SK-N-SH (cell line): ENCODE results near the gene BCL11B. TPM values are rescaled to one million over a fixed set of nuclear protein-coding genes. Genes with fewer than 3 reads are reported as not detected.

Source experiments
- CTCF ChIA-PET: fragments of 300-600, 350-600 bp; formaldehyde crosslinking; extraction: SDS; loops from one replicate; lab custom pipeline; 2021; lab: Yijun Ruan, JAX
- POLR2A ChIA-PET: fragments of 350-600 bp; sonication (Branson Sonifier 250); formaldehyde crosslinking; extraction: SDS; loops from one replicate; lab custom pipeline; 2020; ENCODE audit warnings: antibody characterized with exemption, inconsistent platforms; lab: Yijun Ruan, JAX
- DNase-seq: peaks from one replicate; pipeline ENCODE4 v3.0.0; 2012
- H2AFZ ChIP-seq: fragments of 200-600 bp; sonication (generic); 2 replicates; pipeline ENCODE4 v1.8.1; 2016; ENCODE audit warnings: antibody characterized with exemption, mild to moderate bottlenecking, low read depth
- H3F3A ChIP-seq: fragments of 200-600 bp; sonication (generic); replicated peaks from 2 replicates; pipeline ENCODE3; 2016; ENCODE audit warnings: antibody characterized with exemption, mild to moderate bottlenecking; ENCODE audit not compliant: insufficient read depth
- H3K27ac ChIP-seq, 2 experiments: fragments of 200-500 bp in 1 of 2; fragments of 200-600 bp in 1 of 2; sonication (Bioruptor generic) in 1 of 2; sonication (generic), shearing (Covaris generic) in 1 of 2; 2 replicates each; pipeline versions ENCODE4 v1.5.1 to v1.6.1; 2014 to 2016; ENCODE audit warnings: low read depth in 2 of 2, inconsistent platforms in 1 of 2, low read length in 1 of 2, mild to moderate bottlenecking in 1 of 2, mixed read lengths in 1 of 2
- H3K27me3 ChIP-seq: fragments of 200-600 bp; sonication (generic), shearing (Covaris generic); 2 replicates; pipeline ENCODE4 v1.6.1; 2016; ENCODE audit warnings: mixed run types; ENCODE audit not compliant: insufficient read depth
- H3K36me3 ChIP-seq, 2 experiments: fragments of 200-500 bp in 1 of 2; fragments of 200-600 bp in 1 of 2; sonication (Bioruptor generic) in 1 of 2; sonication (generic) in 1 of 2; replicated peaks in 1 of 2; 2 replicates each; pipeline versions ENCODE3 to v1.5.1; 2014 to 2016; ENCODE audit warnings: low read length in 1 of 2, mild to moderate bottlenecking in 1 of 2; ENCODE audit not compliant: insufficient read depth in 2 of 2, control insufficient read depth in 1 of 2
- H3K4me1 ChIP-seq, 2 experiments: fragments of 200-500 bp in 1 of 2; fragments of 200-600 bp in 1 of 2; sonication (Bioruptor generic) in 1 of 2; sonication (generic), shearing (Covaris generic) in 1 of 2; 2 replicates each; pipeline versions ENCODE4 v1.5.1 to v1.6.1; 2014 to 2016; ENCODE audit warnings: low read depth in 1 of 2, low read length in 1 of 2, mixed run types in 1 of 2; ENCODE audit not compliant: insufficient read depth in 2 of 2, control insufficient read depth in 1 of 2
- H3K4me2 ChIP-seq: fragments of 200-600 bp; sonication (generic), shearing (Covaris generic); 2 replicates; pipeline ENCODE4 v1.6.1; 2017; ENCODE audit warnings: mixed run types
- H3K4me3 ChIP-seq, 2 experiments: fragments of 200-500 bp in 1 of 2; fragments of 200-600 bp in 1 of 2; sonication (Bioruptor generic) in 1 of 2; sonication (generic), shearing (Covaris generic) in 1 of 2; 2 replicates each; pipeline versions ENCODE4 v1.5.1 to v1.8.1; 2014 to 2016; ENCODE audit warnings: low read depth in 2 of 2, inconsistent platforms in 1 of 2, low read length in 1 of 2, mild to moderate bottlenecking in 1 of 2, mixed read lengths in 1 of 2, moderate library complexity in 1 of 2
- H3K79me2 ChIP-seq: fragments of 200-600 bp; sonication (generic); 2 replicates; pipeline ENCODE4 v1.8.1; 2017; ENCODE audit warnings: mild to moderate bottlenecking; ENCODE audit not compliant: insufficient read depth
- H3K9ac ChIP-seq: fragments of 200-600 bp; sonication (generic); 2 replicates; pipeline ENCODE4 v1.6.1; 2017; ENCODE audit warnings: mixed run types
- H3K9me2 ChIP-seq: fragments of 200-600 bp; sonication (generic); 2 replicates; pipeline ENCODE4 v1.6.1; 2017; ENCODE audit warnings: mixed run types
- H3K9me3 ChIP-seq: fragments of 200-600 bp; sonication (generic); 2 replicates; pipeline ENCODE4 v1.6.1; 2017; ENCODE audit warnings: mixed run types, mild to moderate bottlenecking, moderate library complexity
- H4K20me1 ChIP-seq: fragments of 200-600 bp; sonication (generic); 2 replicates; pipeline ENCODE4 v1.6.1; 2017; ENCODE audit warnings: mild to moderate bottlenecking, mixed run types; ENCODE audit not compliant: insufficient read depth
- CHD2 ChIP-seq: fragments of 150-350 bp; IDR thresholded peaks from 2 replicates; pipeline ENCODE4 v1.6.1; 2018; ENCODE audit warnings: low read length; ENCODE audit not compliant: partially characterized antibody
- CTCF ChIP-seq: fragments of 200-600 bp; sonication (generic); IDR thresholded peaks from 2 replicates; pipeline ENCODE4 v1.6.1; 2017; ENCODE audit warnings: antibody characterized with exemption, mild to moderate bottlenecking, moderate library complexity
- ELF1 ChIP-seq: IDR thresholded peaks from 2 replicates; pipeline ENCODE4 v1.4.0; 2012
- EP300 ChIP-seq, 2 experiments: IDR thresholded peaks; 2 replicates each; pipeline versions ENCODE4 v1.4.0 to v1.6.1; 2012; ENCODE audit warnings: borderline replicate concordance in 1 of 2, low read depth in 1 of 2, low read length in 1 of 2
- EZH2phosphoT487 ChIP-seq: fragments of 200-600 bp; sonication (generic); IDR thresholded peaks from 2 replicates; pipeline ENCODE4 v1.6.1; 2017; ENCODE audit warnings: low read depth, mixed run types, mild to moderate bottlenecking, antibody characterized with exemption, moderate library complexity, borderline replicate concordance
- GABPA ChIP-seq: IDR thresholded peaks from 2 replicates; pipeline ENCODE4 v1.4.0; 2012; ENCODE audit warnings: low read depth, mild to moderate bottlenecking
- GATA2 ChIP-seq: sonication (generic); formaldehyde crosslinking; IDR thresholded peaks from 2 replicates; pipeline ENCODE4 v1.5.0; 2020; ENCODE audit warnings: mild to moderate bottlenecking, missing genetic modification reagents
- JUND ChIP-seq: IDR thresholded peaks from 2 replicates; pipeline ENCODE4 v1.4.0; 2012
- MXI1 ChIP-seq: IDR thresholded peaks from 2 replicates; pipeline ENCODE4 v1.6.1; 2012; ENCODE audit warnings: mild to moderate bottlenecking, low read depth, low read length, improper control_type of control experiment
- RAD21 ChIP-seq: IDR thresholded peaks from 2 replicates; pipeline ENCODE4 v1.6.1; 2012; ENCODE audit warnings: mild to moderate bottlenecking, low read length
- REST ChIP-seq: IDR thresholded peaks from 2 replicates; pipeline ENCODE4 v1.6.1; 2012; ENCODE audit warnings: mild to moderate bottlenecking, low read depth, low read length, moderate library complexity
- RFX5 ChIP-seq: IDR thresholded peaks from 2 replicates; pipeline ENCODE4 v1.6.1; 2012; ENCODE audit warnings: mild to moderate bottlenecking, improper control_type of control experiment, low read length
- RXRA ChIP-seq: IDR thresholded peaks from 2 replicates; pipeline ENCODE4 v1.4.0; 2012; ENCODE audit warnings: low read depth, mild to moderate bottlenecking, borderline replicate concordance
- SIN3A ChIP-seq: IDR thresholded peaks from 2 replicates; pipeline ENCODE4 v1.6.1; 2012; ENCODE audit warnings: low read depth, mild to moderate bottlenecking, low read length, moderate library complexity, borderline replicate concordance
- SMC3 ChIP-seq: IDR thresholded peaks from 2 replicates; pipeline ENCODE4 v1.6.1; 2012; ENCODE audit warnings: low read depth, low read length, improper control_type of control experiment
- TAF1 ChIP-seq: IDR thresholded peaks from 2 replicates; pipeline ENCODE4 v1.6.1; 2012; ENCODE audit warnings: low read depth, mild to moderate bottlenecking, low read length, moderate library complexity, borderline replicate concordance
- TCF12 ChIP-seq: IDR thresholded peaks from 2 replicates; pipeline ENCODE4 v1.4.0; 2012
- TEAD4 ChIP-seq: IDR thresholded peaks from 2 replicates; pipeline ENCODE4 v1.4.0; 2012; ENCODE audit warnings: mild to moderate bottlenecking, borderline replicate concordance; ENCODE audit not compliant: insufficient read depth
- USF2 ChIP-seq: fragments of 150-350 bp; IDR thresholded peaks from 2 replicates; pipeline ENCODE4 v1.6.1; 2017; ENCODE audit warnings: antibody characterized with exemption, low read length, low read depth, borderline replicate concordance
- ZBTB33 ChIP-seq: IDR thresholded peaks from 2 replicates; pipeline ENCODE4 v1.4.0; 2012; ENCODE audit warnings: low read depth, borderline replicate concordance
- WGBS: methylation state at CpG from one replicate; pipeline ENCODE4 v1.1.6; 2017; ENCODE audit warnings: low lambda C conversion rate; 5-methylcytosine and 5-hydroxymethylcytosine counted together
- polyA plus RNA-seq, 3 experiments: library from polyadenylated mRNA; depleted of rRNA; stranded (reverse); fragments of >200 nt; gene quantifications; 2 replicates each; pipeline ENCODE4 v1.2.3, GENCODE V29; 2012

The BCL11B gene
- polyA plus RNA-seq, 1 of the 3 experiments (the other 2 are of a cell fraction) = not detected

- H3K27me3 ChIP-seq = peaks cover 75% of the 10 kb centered on the region
- 34% methylated on average over 23 of the region's 23 CpGs for WGBS
- no peak overlapping the region for H3K4me3 ChIP-seq
- no peaks in the 10 kb centered on the region for H3K79me2 ChIP-seq
- TF ChIP-seq SMC3 = no peak
- TF ChIP-seq MXI1 = no peak
- no peak for TF ChIP-seq GABPA
- no peak for TF ChIP-seq USF2
- TF ChIP-seq GATA2 (CRISPR knock-in tag) = no peak
- no peak for TF ChIP-seq SIN3A
- no peak for TF ChIP-seq TCF12
- TF ChIP-seq ELF1 = no peak
- TF ChIP-seq TAF1 = no peak
- no peak for TF ChIP-seq CHD2
- TF ChIP-seq CTCF = no peak
- TF ChIP-seq RAD21 = no peak
- no peak for TF ChIP-seq ZBTB33
- TF ChIP-seq RFX5 = no peak
- TF ChIP-seq TEAD4 = no peak
- TF ChIP-seq EZH2phosphoT487 = no peak
- no peak for TF ChIP-seq JUND
- no peak for TF ChIP-seq EP300 (IDR thresholded peaks at IDR 0.05; ENCODE audit: borderline replicate concordance in 1 of 2, low read depth in 1 of 2, low read length in 1 of 2)
- TF ChIP-seq RXRA = no peak
- no peak for TF ChIP-seq REST
- no peak overlapping the region for H3K9ac ChIP-seq
- no peaks in the 10 kb centered on the region for H3F3A ChIP-seq
- no peaks in the 10 kb centered on the region for H3K36me3 ChIP-seq
- H3K4me1 ChIP-seq = no peaks in the 10 kb centered on the region; a peak in 1 of 4 replicates
- no peak for DNase-seq
- no peak overlapping the region for H3K4me2 ChIP-seq
- no peak overlapping the region for H3K27ac ChIP-seq
- ChIA-PET POLR2A (interaction anchor here (0.5 kb wide), 1 partner anchor 22 kb away, joined by 4 read pairs; no protein-coding TSS in a partner anchor), CTCF (interaction anchor here (4.3 kb wide), 1 partner anchor 25 kb away, joined by 20 read pairs; no protein-coding TSS in a partner anchor)
- no peak overlapping the region for H2AFZ ChIP-seq
- no peaks in the 10 kb centered on the region for H3K9me3 ChIP-seq
- H3K9me2 ChIP-seq = no peaks in the 10 kb centered on the region
- no peaks in the 10 kb centered on the region for H4K20me1 ChIP-seq
Measured at GRCh38 chr14:99240627-99241324, 31.2 kb downstream of the BCL11B start.
